ENCODE results near the gene GPR18.

GRCh38 chr13:99265162-99265800, 7.1 kb upstream of the GPR18 start:
- TF ChIP-seq CTCF (IDR thresholded peaks at IDR 0.05; ENCODE audit: low read length) (no peak), EZH2 (optimal IDR thresholded peaks at IDR 0.05; ENCODE audit: low read depth, low read length) (no peak)
